H9 (cell line): ENCODE data around the gene SWI5. TPM values are rescaled to one million over a fixed set of nuclear protein-coding genes. Genes with fewer than 3 reads are reported as not detected.

ENCODE experiments used
- DNase-seq: peaks from one replicate; pipeline ENCODE4 v3.0.0-alpha.2; 2017
- H2AFZ ChIP-seq: one replicate; pipeline ENCODE4 v1.6.1; 2013; ENCODE audit warnings: mild to moderate bottlenecking, low read length, control low read depth, moderate library complexity
- H2AK5ac ChIP-seq: 2 replicates; pipeline ENCODE4 v1.6.1; 2013; ENCODE audit warnings: low read length, control low read depth, mixed read lengths; ENCODE audit not compliant: insufficient read length
- H2BK120ac ChIP-seq: one replicate; pipeline ENCODE4 v1.6.1; 2013; ENCODE audit warnings: low read depth, mild to moderate bottlenecking, low read length, control low read depth, inconsistent platforms; ENCODE audit not compliant: poor library complexity, severe bottlenecking
- H2BK12ac ChIP-seq: 2 replicates; pipeline ENCODE4 v1.6.1; 2013; ENCODE audit warnings: low read length, control low read depth, mixed read lengths, low read depth; ENCODE audit not compliant: insufficient read length
- H2BK15ac ChIP-seq: 2 replicates; pipeline ENCODE4 v1.6.1; 2013; ENCODE audit warnings: low read depth, low read length, control low read depth
- H2BK20ac ChIP-seq: one replicate; pipeline ENCODE4 v1.6.1; 2013; ENCODE audit warnings: low read depth, mild to moderate bottlenecking, low read length, control low read depth, inconsistent platforms; ENCODE audit not compliant: poor library complexity, severe bottlenecking
- H2BK5ac ChIP-seq: 2 replicates; pipeline ENCODE4 v1.6.1; 2013; ENCODE audit warnings: low read length, control low read depth, mixed read lengths; ENCODE audit not compliant: insufficient read length
- H3K14ac ChIP-seq: 2 replicates; pipeline ENCODE4 v1.6.1; 2013; ENCODE audit warnings: low read length, control low read depth; ENCODE audit not compliant: insufficient read depth
- H3K18ac ChIP-seq: 2 replicates; pipeline ENCODE4 v1.6.1; 2013; ENCODE audit warnings: low read depth, mild to moderate bottlenecking, mixed read lengths, low read length, control low read depth; ENCODE audit not compliant: insufficient read length
- H3K23ac ChIP-seq: 2 replicates; pipeline ENCODE4 v1.6.1; 2013; ENCODE audit warnings: low read length, control low read depth, mixed read lengths, low read depth; ENCODE audit not compliant: insufficient read length
- H3K23me2 ChIP-seq: 2 replicates; pipeline ENCODE4 v1.6.1; 2013; ENCODE audit warnings: low read depth, mild to moderate bottlenecking, mixed read lengths, low read length, control low read depth; ENCODE audit not compliant: insufficient read length, poor library complexity, severe bottlenecking
- H3K27ac ChIP-seq: 2 replicates; pipeline ENCODE4 v1.5.1; 2013; ENCODE audit warnings: low read length, control low read depth, mixed read lengths, low read depth; ENCODE audit not compliant: insufficient read length
- H3K27me3 ChIP-seq: 2 replicates; pipeline ENCODE4 v1.6.1; 2013; ENCODE audit warnings: low read length, control low read depth, inconsistent platforms; ENCODE audit not compliant: insufficient read depth
- H3K4ac ChIP-seq: 2 replicates; pipeline ENCODE4 v1.6.1; 2013; ENCODE audit warnings: low read depth, mild to moderate bottlenecking, control low read depth, inconsistent platforms, low read length, moderate library complexity
- H3K4me1 ChIP-seq: 2 replicates; pipeline ENCODE4 v1.6.1; 2013; ENCODE audit warnings: low read length, control low read depth, inconsistent platforms; ENCODE audit not compliant: insufficient read depth
- H3K4me2 ChIP-seq: 2 replicates; pipeline ENCODE4 v1.6.1; 2013; ENCODE audit warnings: low read length, control low read depth, mixed read lengths; ENCODE audit not compliant: insufficient read length, insufficient read depth
- H3K56ac ChIP-seq: 2 replicates; pipeline ENCODE4 v1.6.1; 2013; ENCODE audit warnings: low read depth, mild to moderate bottlenecking, mixed read lengths, low read length, control low read depth; ENCODE audit not compliant: insufficient read length
- H3K79me1 ChIP-seq: 2 replicates; pipeline ENCODE4 v1.6.1; 2013; ENCODE audit warnings: low read depth, mild to moderate bottlenecking, moderate library complexity, low read length, control low read depth, inconsistent platforms; ENCODE audit not compliant: insufficient read depth, poor library complexity, severe bottlenecking
- H3K79me2 ChIP-seq: 2 replicates; pipeline ENCODE4 v1.6.1; 2013; ENCODE audit warnings: low read length, control low read depth, inconsistent platforms; ENCODE audit not compliant: insufficient read depth
- H3K9ac ChIP-seq: 2 replicates; pipeline ENCODE4 v1.6.1; 2013; ENCODE audit warnings: low read length, control low read depth, mixed read lengths; ENCODE audit not compliant: insufficient read length; ENCODE audit errors: extremely low read depth
- H3K9me3 ChIP-seq: one replicate; pipeline ENCODE4 v1.6.1; 2013; ENCODE audit warnings: low read depth, low read length, inconsistent platforms; ENCODE audit not compliant: control insufficient read depth
- H3T11ph ChIP-seq: one replicate; pipeline ENCODE4 v1.6.1; 2013; ENCODE audit warnings: mild to moderate bottlenecking, low read length, control low read depth, inconsistent platforms
- H4K20me1 ChIP-seq: one replicate; pipeline ENCODE4 v1.6.1; 2013; ENCODE audit not compliant: control insufficient read depth, insufficient read length, insufficient read depth
- H4K5ac ChIP-seq: 2 replicates; pipeline ENCODE4 v1.6.1; 2013; ENCODE audit warnings: low read depth, mild to moderate bottlenecking, mixed read lengths, low read length, control low read depth; ENCODE audit not compliant: insufficient read length
- H4K8ac ChIP-seq: replicated peaks from 2 replicates; pipeline ENCODE4 v1.6.1; 2013; ENCODE audit warnings: low read length, control low read depth, mixed read lengths, low read depth; ENCODE audit not compliant: insufficient read length
- H4K91ac ChIP-seq: 2 replicates; pipeline ENCODE4 v1.6.1; 2013; ENCODE audit warnings: low read depth, mild to moderate bottlenecking, moderate library complexity, mixed read lengths, low read length, control low read depth; ENCODE audit not compliant: insufficient read length
- H3K27ac Mint-ChIP-seq, 3 experiments: 2 replicates in 2 of 3; 3 replicates in 1 of 3; pipeline ENCODE4 v1.8.0; 2020 to 2021; ENCODE audit warnings: mixed read lengths in 3 of 3, mild to moderate bottlenecking in 1 of 3, moderate library complexity in 1 of 3
- H3K27me3 Mint-ChIP-seq: 2 replicates; pipeline ENCODE4 v1.8.0; 2021; ENCODE audit warnings: low read depth, mild to moderate bottlenecking, moderate library complexity, mixed read lengths
- H3K36me3 Mint-ChIP-seq, 3 experiments: 2 replicates in 2 of 3; 3 replicates in 1 of 3; pipeline ENCODE4 v1.8.0; 2020 to 2021; ENCODE audit warnings: low read depth in 3 of 3, mixed read lengths in 3 of 3; ENCODE audit not compliant: insufficient read depth in 1 of 3
- H3K4me1 Mint-ChIP-seq, 2 experiments: 2 replicates each; pipeline ENCODE4 v1.8.0; 2020; ENCODE audit warnings: mixed read lengths in 2 of 2
- H3K4me3 Mint-ChIP-seq, 2 experiments: 2 replicates in 1 of 2; 3 replicates in 1 of 2; pipeline ENCODE4 v1.8.0; 2020 to 2021; ENCODE audit warnings: mild to moderate bottlenecking in 2 of 2, mixed read lengths in 2 of 2, moderate library complexity in 1 of 2
- H3K9me3 Mint-ChIP-seq, 2 experiments: 2 replicates in 1 of 2; 3 replicates in 1 of 2; pipeline ENCODE4 v1.8.0; 2020; ENCODE audit warnings: mild to moderate bottlenecking in 2 of 2, mixed read lengths in 2 of 2, moderate library complexity in 1 of 2
- CTCF ChIP-seq: fragments of 200-600 bp; sonication (generic); conservative IDR thresholded peaks from 3 replicates; pipeline ENCODE4 v1.8.0; 2021; ENCODE audit warnings: antibody characterized with exemption, mild to moderate bottlenecking
- WGBS: extraction: QIAGEN DNeasy Blood & Tissue Kit; methylation state at CpG from one replicate; pipeline ENCODE4 v1.1.7; 2013; ENCODE audit warnings: missing lambda C conversion rate, low lambda C conversion rate, mixed read lengths; ENCODE audit not compliant: insufficient read length; ENCODE audit errors: extremely low coverage; 5-methylcytosine and 5-hydroxymethylcytosine counted together
- total RNA-seq: library from RNA; stranded (reverse); gene quantifications from 2 replicates; pipeline ENCODE4 v1.2.1, GENCODE V29; 2021

The SWI5 gene
- total RNA-seq, 1 experiment from 2014 or later: 25.6 TPM

- no peak overlapping the region for H2AK5ac ChIP-seq
- H4K5ac ChIP-seq: no peak overlapping the region
- H3K23me2 ChIP-seq: no peaks in the 10 kb centered on the region
- no peak overlapping the region for H3K18ac ChIP-seq
- H2BK15ac ChIP-seq: no peak overlapping the region
- no peaks in the 10 kb centered on the region for H3K79me1 ChIP-seq
- H3K4me3 Mint-ChIP-seq: no peak overlapping the region; a peak in 1 of 5 replicates
- H3K27ac ChIP-seq: no peak overlapping the region
- no peak overlapping the region for H3K4ac ChIP-seq
- H3K27ac Mint-ChIP-seq: peak overlapping the region in 1 of 3 experiments; percentile 77; a peak in 3 of 7 replicates
- TF ChIP-seq CTCF: peak; percentile 92
- H3K27me3 ChIP-seq: no peaks in the 10 kb centered on the region
- no peak overlapping the region for H3K4me2 ChIP-seq
- H4K20me1 ChIP-seq: no peaks in the 10 kb centered on the region
- H3K23ac ChIP-seq: no peak overlapping the region
- peaks cover 3% of the 10 kb centered on the region for H3K27me3 Mint-ChIP-seq
- no peak overlapping the region for H2AFZ ChIP-seq
- H4K8ac ChIP-seq: no peak overlapping the region
- H3K9me3 ChIP-seq: no peaks in the 10 kb centered on the region
- H2BK20ac ChIP-seq: no peak overlapping the region
- peaks cover 3% of the 10 kb centered on the region for H3K79me2 ChIP-seq
- no peak overlapping the region for H3K9ac ChIP-seq
- DNase-seq: peak; percentile 84
- no peak overlapping the region for H3K14ac ChIP-seq
- no peak overlapping the region for H3T11ph ChIP-seq
- no peaks in the 10 kb centered on the region for H3K4me1 ChIP-seq
- H2BK120ac ChIP-seq: no peak overlapping the region
- peaks cover 8 to 32% of the 10 kb centered on the region in 2 experiments for H3K4me1 Mint-ChIP-seq
- no peak overlapping the region for H2BK12ac ChIP-seq
- no peak overlapping the region for H3K56ac ChIP-seq
- no peak overlapping the region for H4K91ac ChIP-seq
- H3K36me3 Mint-ChIP-seq: peaks cover 17 to 45% (median 28%) of the 10 kb centered on the region in 3 experiments
- H2BK5ac ChIP-seq: no peak overlapping the region
- WGBS: no CpG with 5 or more reads among the region's 18 CpGs
- no peaks in the 10 kb centered on the region; a peak in 1 of 5 replicates for H3K9me3 Mint-ChIP-seq
These were observed 21.0 kb upstream of the SWI5 start for GRCh38 chr9:128254855-128255759.
